WTC11 (cell line): ENCODE results near the gene SRRM5. TPM values are rescaled to one million over a fixed set of nuclear protein-coding genes. Genes with fewer than 3 reads are reported as not detected.
"Not testable (repeated sequence)": the region's sequence is repeated elsewhere in the genome, so short reads cannot be mapped to it uniquely, and the experiment has no call there.

Experiments
- ATAC-seq: fragments of 200-7000 bp; cut with Tn5 transposase; 2 replicates; pipeline ENCODE4 v1.10.0; 2021; ENCODE audit warnings: mild to moderate bottlenecking, moderate library complexity
- CTCF ChIA-PET: fragments of 300-600 bp; sonication (Branson Sonifier 250); formaldehyde crosslinking; loops from one replicate; lab custom pipeline; 2021; ENCODE audit warnings: antibody characterized with exemption; lab: Charles Lee
- POLR2A ChIA-PET: fragments of 350-600 bp; sonication (Branson Sonifier 250); formaldehyde crosslinking; loops from one replicate; lab custom pipeline; 2021; ENCODE audit warnings: antibody characterized with exemption; lab: Charles Lee
- DNase-seq: peaks from one replicate; pipeline ENCODE4 v3.0.0; 2021; ENCODE audit warnings: low spot score
- H3K27ac Mint-ChIP-seq: 2 replicates; pipeline ENCODE4 v1.8.0; 2021; ENCODE audit warnings: mixed read lengths
- H3K27me3 Mint-ChIP-seq: 2 replicates; pipeline ENCODE4 v1.8.0; 2021; ENCODE audit warnings: low read depth, mild to moderate bottlenecking, moderate library complexity, mixed read lengths
- H3K36me3 Mint-ChIP-seq: 2 replicates; pipeline ENCODE4 v1.8.0; 2021; ENCODE audit warnings: mixed read lengths
- H3K4me1 Mint-ChIP-seq: 2 replicates; pipeline ENCODE4 v1.8.0; 2022; ENCODE audit warnings: mixed read lengths
- H3K4me3 Mint-ChIP-seq: 2 replicates; pipeline ENCODE4 v1.8.0; 2021; ENCODE audit warnings: mild to moderate bottlenecking, moderate library complexity, mixed read lengths
- H3K9me3 Mint-ChIP-seq: 2 replicates; pipeline ENCODE4 v1.8.0; 2021; ENCODE audit warnings: mixed read lengths
- CREB1 ChIP-seq: sonication (generic); formaldehyde crosslinking; IDR thresholded peaks from 2 replicates; pipeline ENCODE4 v1.8.0; 2023; ENCODE audit warnings: mild to moderate bottlenecking, missing genetic modification reagents
- EMX1 ChIP-seq: fragments of 250-450 bp; sonication (Bioruptor Pico); IDR thresholded peaks from 2 replicates; pipeline ENCODE4 v1.8.0; 2021; ENCODE audit warnings: mild to moderate bottlenecking
- GABPB1 ChIP-seq: sonication (generic); formaldehyde crosslinking; IDR thresholded peaks from 2 replicates; pipeline ENCODE4 v1.8.1; 2023; ENCODE audit warnings: mild to moderate bottlenecking, missing genetic modification reagents
- HMGXB4 ChIP-seq: sonication (generic); formaldehyde crosslinking; IDR thresholded peaks from 2 replicates; pipeline ENCODE4 v1.8.1; 2023; ENCODE audit warnings: mild to moderate bottlenecking, moderate library complexity, missing genetic modification reagents
- IRF2 ChIP-seq: sonication (generic); formaldehyde crosslinking; IDR thresholded peaks from 2 replicates; pipeline ENCODE4 v1.8.0; 2022; ENCODE audit warnings: low read depth, missing genetic modification reagents, borderline replicate concordance
- JUN ChIP-seq: sonication (generic); formaldehyde crosslinking; IDR thresholded peaks from 2 replicates; pipeline ENCODE4 v1.8.0; 2023; ENCODE audit warnings: mild to moderate bottlenecking, missing genetic modification reagents
- MAX ChIP-seq: sonication (generic); formaldehyde crosslinking; IDR thresholded peaks from 2 replicates; pipeline ENCODE4 v1.8.0; 2022; ENCODE audit warnings: mild to moderate bottlenecking, missing genetic modification reagents
- NFATC4 ChIP-seq: fragments of 250-450 bp; sonication (Bioruptor Pico); IDR thresholded peaks from 2 replicates; pipeline ENCODE4 v1.9.0; 2021; ENCODE audit warnings: mild to moderate bottlenecking
- NFYB ChIP-seq: sonication (generic); formaldehyde crosslinking; conservative IDR thresholded peaks from 2 replicates; pipeline ENCODE4 v1.8.0; 2022; ENCODE audit warnings: low read depth, missing genetic modification reagents
- PRRX2 ChIP-seq: fragments of 250-450 bp; sonication (Bioruptor Pico); IDR thresholded peaks from 2 replicates; pipeline ENCODE4 v1.8.0; 2021; ENCODE audit warnings: mild to moderate bottlenecking
- SMAD3 ChIP-seq: sonication (generic); formaldehyde crosslinking; IDR thresholded peaks from 2 replicates; pipeline ENCODE4 v1.8.0; 2022; ENCODE audit warnings: missing genetic modification reagents, mild to moderate bottlenecking, borderline replicate concordance
- SP1 ChIP-seq: sonication (generic); formaldehyde crosslinking; conservative IDR thresholded peaks from 2 replicates; pipeline ENCODE4 v1.8.1; 2022; ENCODE audit warnings: missing genetic modification reagents
- TCF7 ChIP-seq: sonication (generic); formaldehyde crosslinking; IDR thresholded peaks from 2 replicates; pipeline ENCODE4 v1.8.0; 2022; ENCODE audit warnings: mild to moderate bottlenecking, low read depth, missing genetic modification reagents, moderate library complexity
- USF1 ChIP-seq: sonication (generic); formaldehyde crosslinking; IDR thresholded peaks from 2 replicates; pipeline ENCODE4 v1.8.0; 2022; ENCODE audit warnings: mild to moderate bottlenecking, missing genetic modification reagents
- ZBTB43 ChIP-seq: sonication (generic); formaldehyde crosslinking; IDR thresholded peaks from 2 replicates; pipeline ENCODE4 v1.8.1; 2023; ENCODE audit warnings: mild to moderate bottlenecking, missing genetic modification reagents
- total RNA-seq: library from RNA; stranded (reverse); gene quantifications from 3 replicates; pipeline ENCODE4 v1.2.3, GENCODE V29; 2021
- TF ChIP-seq, protein P1 (sequence below): sonication (generic); formaldehyde crosslinking; IDR thresholded peaks from 2 replicates; pipeline ENCODE4 v1.8.1; 2022; ENCODE audit warnings: mild to moderate bottlenecking, moderate library complexity, missing genetic modification reagents
- TF ChIP-seq, protein P2 (sequence below): sonication (generic); formaldehyde crosslinking; conservative IDR thresholded peaks from 2 replicates; pipeline ENCODE4 v1.8.1; 2022; ENCODE audit warnings: mild to moderate bottlenecking, missing genetic modification reagents

The SRRM5 gene
- total RNA-seq, 1 experiment from 2014 or later, result 0.42 TPM

GRCh38 chr19:43582495-43582894 lies 29.4 kb upstream of the SRRM5 start (continued):
- TF ChIP-seq IRF2 (CRISPR knock-in tag) (no peak), JUN (CRISPR knock-in tag) (no peak), TCF7 (CRISPR knock-in tag) (no peak), NFYB (CRISPR knock-in tag) (no peak)

GRCh38 chr19:43584484-43584883 lies 27.4 kb upstream of the SRRM5 start:
- DNase-seq (no peak), ATAC-seq (no peak)
- Mint-ChIP-seq H3K4me1 (peaks cover 20% of the 10 kb centered on the region), H3K4me3 (no peak overlapping the region), H3K36me3 (peaks cover 13% of the 10 kb centered on the region; the same call in 1 of the 2 replicates), H3K9me3 (no peaks in the 10 kb centered on the region), H3K27me3 (no peaks in the 10 kb centered on the region; the same call in 1 of the 2 replicates), H3K27ac (peak overlapping the region; percentile 66; the same call in 1 of the 2 replicates)
- ChIA-PET CTCF (interaction anchor here (0.6 to 8.3 kb wide), 7 partner anchors 10 to 84 kb away, joined by 3 to 53 read pairs (median 5); partner anchors contain the start of genes IRGQ, ZNF575 and ZNF576), POLR2A (interaction anchor here (1.5 kb wide), 1 partner anchor 11 kb away, joined by 3 read pairs; the partner anchor contains the start of genes IRGQ and ZNF576)
- TF ChIP-seq, protein P1, sequence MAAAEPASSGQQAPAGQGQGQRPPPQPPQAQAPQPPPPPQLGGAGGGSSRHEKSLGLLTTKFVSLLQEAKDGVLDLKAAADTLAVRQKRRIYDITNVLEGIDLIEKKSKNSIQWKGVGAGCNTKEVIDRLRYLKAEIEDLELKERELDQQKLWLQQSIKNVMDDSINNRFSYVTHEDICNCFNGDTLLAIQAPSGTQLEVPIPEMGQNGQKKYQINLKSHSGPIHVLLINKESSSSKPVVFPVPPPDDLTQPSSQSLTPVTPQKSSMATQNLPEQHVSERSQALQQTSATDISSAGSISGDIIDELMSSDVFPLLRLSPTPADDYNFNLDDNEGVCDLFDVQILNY (CRISPR knock-in tag), result no peak
- TF ChIP-seq USF1, result no peak

DNA sequence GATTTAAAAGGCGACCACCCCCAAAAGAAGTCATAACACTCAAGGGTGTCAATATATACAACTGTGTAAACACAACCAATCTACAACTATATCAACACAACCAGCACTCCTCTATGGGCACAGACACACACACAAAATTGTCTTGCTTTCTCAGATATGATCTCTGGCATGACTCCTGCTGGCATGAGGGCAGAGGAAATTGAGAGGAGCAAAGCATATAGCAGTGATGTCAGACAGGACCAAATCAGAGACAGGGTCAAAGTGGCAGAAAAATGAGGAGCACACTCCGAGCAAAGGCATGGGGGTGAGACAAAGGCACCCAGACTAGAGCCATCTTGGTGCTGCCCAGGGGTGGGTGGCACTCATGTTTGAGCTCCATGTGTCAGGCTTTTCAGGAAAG lies 25.5 kb upstream of the SRRM5 start:
- no peak for DNase-seq
- H3K4me1 Mint-ChIP-seq, result peaks cover 8% of the 10 kb centered on the region
- H3K27me3 Mint-ChIP-seq, result no peaks in the 10 kb centered on the region
- no peaks in the 10 kb centered on the region for H3K9me3 Mint-ChIP-seq
- no peak for ATAC-seq
- CTCF ChIA-PET, result interaction anchor here (0.8 to 8.3 kb wide), 3 partner anchors 9 to 66 kb away, joined by 3 to 53 read pairs (median 3); partner anchors contain the start of genes IRGQ and ZNF576
- H3K36me3 Mint-ChIP-seq, result peaks cover 13% of the 10 kb centered on the region; the same call in 1 of the 2 replicates
- POLR2A ChIA-PET, result no interaction called here
- no peak overlapping the region for H3K4me3 Mint-ChIP-seq
- no peak overlapping the region for H3K27ac Mint-ChIP-seq
- TF ChIP-seq NFATC4 (no peak), HMGXB4 (CRISPR knock-in tag) (no peak), ZBTB43 (CRISPR knock-in tag) (no peak), EMX1 (CRISPR knock-in tag) (no peak), PRRX2 (CRISPR knock-in tag) (no peak), SP1 (CRISPR knock-in tag) (no peak), SMAD3 (CRISPR knock-in tag) (no peak), CREB1 (CRISPR knock-in tag) (no peak), MAX (no peak)
- TF ChIP-seq, protein P2, sequence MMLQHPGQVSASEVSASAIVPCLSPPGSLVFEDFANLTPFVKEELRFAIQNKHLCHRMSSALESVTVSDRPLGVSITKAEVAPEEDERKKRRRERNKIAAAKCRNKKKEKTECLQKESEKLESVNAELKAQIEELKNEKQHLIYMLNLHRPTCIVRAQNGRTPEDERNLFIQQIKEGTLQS (CRISPR knock-in tag), result no peak

DNA sequence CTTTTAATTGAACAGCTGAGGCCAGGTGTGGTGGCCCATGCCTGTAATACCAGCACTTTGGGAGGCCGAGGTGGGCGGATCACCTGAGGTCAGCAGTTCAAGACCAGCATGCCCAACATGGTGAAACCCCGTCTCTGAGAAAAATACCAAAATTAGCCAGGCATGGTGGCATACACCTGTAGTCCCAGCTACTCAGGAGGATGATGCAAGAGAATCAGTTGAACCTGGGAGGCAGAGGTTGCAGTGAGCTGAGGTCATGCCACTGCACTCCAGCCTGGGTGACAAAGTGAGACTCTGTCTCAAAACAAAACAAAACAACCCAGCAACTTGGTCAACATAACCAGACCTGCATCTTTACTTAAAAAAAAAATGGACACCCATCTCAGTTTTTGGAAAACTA lies 24.9 kb upstream of the SRRM5 start:
- H3K27me3 Mint-ChIP-seq, ATAC-seq, H3K27ac Mint-ChIP-seq, H3K4me1 Mint-ChIP-seq, DNase-seq, H3K9me3 Mint-ChIP-seq, POLR2A ChIA-PET, H3K4me3 Mint-ChIP-seq: not testable (repeated sequence)
- peaks cover 13% of the 10 kb centered on the region; the same call in 1 of the 2 replicates for H3K36me3 Mint-ChIP-seq
- TF ChIP-seq GABPB1 (CRISPR knock-in tag), result 0 out of 2 replicates have a peak, but pooled peaks have one; percentile 20
- CTCF ChIA-PET, result interaction anchor here (0.8 to 8.3 kb wide), 3 partner anchors 8 to 65 kb away, joined by 3 to 53 read pairs (median 3); partner anchors contain the start of genes IRGQ and ZNF576
